ENCODE measurements around the gene TASOR2.

DNA sequence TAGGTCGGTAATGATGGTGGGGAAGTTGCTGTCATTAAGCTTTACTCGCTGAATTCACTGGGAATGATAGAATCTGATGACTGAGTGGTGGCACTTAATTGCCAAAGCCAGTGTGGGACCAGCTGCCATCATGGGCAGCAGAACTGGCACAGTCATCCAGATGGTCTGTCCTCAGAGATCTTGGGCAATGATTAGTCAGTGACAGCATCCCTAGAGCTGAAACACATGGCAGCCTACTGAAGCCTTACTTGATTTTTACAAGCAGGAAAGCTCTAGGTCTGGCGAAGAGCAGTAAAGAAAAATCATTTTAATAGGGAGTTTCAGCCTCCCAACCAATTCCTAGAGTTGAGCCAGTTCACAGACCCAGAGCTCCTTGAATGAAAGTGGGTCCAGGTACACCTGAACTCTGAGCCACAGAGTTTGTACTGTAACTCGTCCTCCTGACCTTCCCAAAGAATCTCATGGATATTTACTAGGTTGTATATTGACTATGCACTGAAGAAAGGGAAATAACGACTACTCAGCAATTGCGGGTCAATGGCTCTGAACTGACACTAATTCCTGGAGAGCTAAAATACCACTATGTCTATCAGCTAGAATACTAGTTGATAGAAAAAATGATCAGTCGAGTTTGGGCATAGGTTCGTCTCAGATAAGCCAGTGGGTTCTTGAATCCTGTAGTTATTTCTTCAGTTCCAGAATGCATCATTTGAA lies 13.8 kb upstream of the TASOR2 start:
- TF ChIP-seq, protein P1, sequence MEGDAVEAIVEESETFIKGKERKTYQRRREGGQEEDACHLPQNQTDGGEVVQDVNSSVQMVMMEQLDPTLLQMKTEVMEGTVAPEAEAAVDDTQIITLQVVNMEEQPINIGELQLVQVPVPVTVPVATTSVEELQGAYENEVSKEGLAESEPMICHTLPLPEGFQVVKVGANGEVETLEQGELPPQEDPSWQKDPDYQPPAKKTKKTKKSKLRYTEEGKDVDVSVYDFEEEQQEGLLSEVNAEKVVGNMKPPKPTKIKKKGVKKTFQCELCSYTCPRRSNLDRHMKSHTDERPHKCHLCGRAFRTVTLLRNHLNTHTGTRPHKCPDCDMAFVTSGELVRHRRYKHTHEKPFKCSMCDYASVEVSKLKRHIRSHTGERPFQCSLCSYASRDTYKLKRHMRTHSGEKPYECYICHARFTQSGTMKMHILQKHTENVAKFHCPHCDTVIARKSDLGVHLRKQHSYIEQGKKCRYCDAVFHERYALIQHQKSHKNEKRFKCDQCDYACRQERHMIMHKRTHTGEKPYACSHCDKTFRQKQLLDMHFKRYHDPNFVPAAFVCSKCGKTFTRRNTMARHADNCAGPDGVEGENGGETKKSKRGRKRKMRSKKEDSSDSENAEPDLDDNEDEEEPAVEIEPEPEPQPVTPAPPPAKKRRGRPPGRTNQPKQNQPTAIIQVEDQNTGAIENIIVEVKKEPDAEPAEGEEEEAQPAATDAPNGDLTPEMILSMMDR (IDR thresholded peaks at IDR 0.05; ENCODE audit: low read length) = no peak
- no peak for TF ChIP-seq EZH2 (optimal IDR thresholded peaks at IDR 0.05; ENCODE audit: low read depth, low read length)

Data from MM.1S (cell line).